Mammary epithelial cell (primary cell): ENCODE measurements around the gene WSB1.

Experiments
- CTCF ChIP-seq, 2 donors: IDR thresholded peaks in 1 of 2; conservative IDR thresholded peaks in 1 of 2; 2 replicates each; pipeline ENCODE4 v1.5.1; 2011 to 2012; ENCODE audit warnings: inconsistent platforms in 2 of 2, low read length in 2 of 2, mild to moderate bottlenecking in 2 of 2, control low read depth in 1 of 2, low read depth in 1 of 2; ENCODE audit not compliant: insufficient read depth in 1 of 2; ENCODE audit errors: extremely low read depth in 1 of 2
- EZH2 ChIP-seq: IDR thresholded peaks from 2 replicates; pipeline ENCODE4 v1.6.1; 2012; ENCODE audit warnings: low read length, inconsistent platforms, borderline replicate concordance

- TF ChIP-seq CTCF (conservative IDR thresholded peaks at IDR 0.05 in 1 of 2, IDR thresholded peaks at IDR 0.05 in 1 of 2; ENCODE audit: extremely low read depth in 1 of 2, insufficient read depth in 1 of 2, low read depth in 1 of 2, low read length in 2 of 2) (no peak), EZH2 (no peak)
Observed at GRCh38 chr17:27288183-27288582, 5.7 kb upstream of the WSB1 start.
